Measurements from ENCODE around the gene EAPP.

EAPP gene

DNA sequence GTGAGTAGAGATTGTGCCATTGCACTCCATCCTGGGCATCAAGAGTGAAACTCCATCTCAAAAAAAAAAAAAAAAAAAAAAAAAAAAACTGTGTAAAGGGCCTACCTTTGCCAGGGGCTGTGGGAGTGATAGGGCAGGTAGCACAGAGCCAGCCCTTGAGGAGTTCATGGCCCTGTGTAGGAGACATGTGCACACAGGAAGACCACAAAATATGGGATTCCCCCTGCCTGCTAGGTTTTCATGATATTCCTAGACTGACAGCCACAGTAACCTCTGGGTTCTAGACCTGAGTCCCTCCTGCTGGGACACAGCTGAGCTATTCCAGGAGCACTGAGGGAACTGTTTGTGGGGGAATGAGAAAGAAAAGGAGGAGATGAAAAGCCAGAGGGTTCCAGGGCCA is 69.2 kb downstream of the EAPP start:
- TF ChIP-seq, protein P1, sequence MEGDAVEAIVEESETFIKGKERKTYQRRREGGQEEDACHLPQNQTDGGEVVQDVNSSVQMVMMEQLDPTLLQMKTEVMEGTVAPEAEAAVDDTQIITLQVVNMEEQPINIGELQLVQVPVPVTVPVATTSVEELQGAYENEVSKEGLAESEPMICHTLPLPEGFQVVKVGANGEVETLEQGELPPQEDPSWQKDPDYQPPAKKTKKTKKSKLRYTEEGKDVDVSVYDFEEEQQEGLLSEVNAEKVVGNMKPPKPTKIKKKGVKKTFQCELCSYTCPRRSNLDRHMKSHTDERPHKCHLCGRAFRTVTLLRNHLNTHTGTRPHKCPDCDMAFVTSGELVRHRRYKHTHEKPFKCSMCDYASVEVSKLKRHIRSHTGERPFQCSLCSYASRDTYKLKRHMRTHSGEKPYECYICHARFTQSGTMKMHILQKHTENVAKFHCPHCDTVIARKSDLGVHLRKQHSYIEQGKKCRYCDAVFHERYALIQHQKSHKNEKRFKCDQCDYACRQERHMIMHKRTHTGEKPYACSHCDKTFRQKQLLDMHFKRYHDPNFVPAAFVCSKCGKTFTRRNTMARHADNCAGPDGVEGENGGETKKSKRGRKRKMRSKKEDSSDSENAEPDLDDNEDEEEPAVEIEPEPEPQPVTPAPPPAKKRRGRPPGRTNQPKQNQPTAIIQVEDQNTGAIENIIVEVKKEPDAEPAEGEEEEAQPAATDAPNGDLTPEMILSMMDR (conservative IDR thresholded peaks at IDR 0.05; ENCODE audit: low read depth) = no peak
- H3K27ac ChIP-seq = no peak overlapping the region
- ChIA-PET CTCF (interaction anchor here (0.6 kb wide), 1 partner anchor 27 kb away, joined by 10 read pairs; no protein-coding TSS in a partner anchor), POLR2A (ENCODE audit: low non-redundant PET) (no interaction called here)
- DNase-seq (ENCODE audit: low spot score) = no peak

DNA sequence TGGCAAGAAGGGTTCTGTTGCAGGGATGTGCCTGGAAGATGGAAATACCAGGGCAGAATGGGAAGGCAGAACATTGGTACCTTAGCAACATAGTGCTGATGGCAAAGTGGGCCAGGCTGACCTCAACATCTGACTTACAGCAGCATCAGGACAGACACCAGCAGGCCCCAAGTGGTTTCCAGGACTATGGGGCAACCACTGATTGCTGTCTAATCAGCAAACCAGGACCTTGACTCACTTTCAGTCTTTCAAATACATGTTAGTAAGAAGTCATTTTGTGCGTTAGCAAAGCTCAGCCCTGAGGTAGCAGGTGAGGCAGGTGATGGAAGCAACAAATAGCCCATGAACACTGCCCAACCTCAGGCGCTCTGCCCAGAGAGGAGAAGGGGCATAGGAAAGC is 72.8 kb downstream of the EAPP start:
- TF ChIP-seq, protein P1 (conservative IDR thresholded peaks at IDR 0.05; ENCODE audit: low read depth) = no peak
- DNase-seq (ENCODE audit: low spot score) = no peak
- CTCF ChIA-PET = no interaction called here
- no peak overlapping the region for H3K27ac ChIP-seq
- POLR2A ChIA-PET (ENCODE audit: low non-redundant PET) = no interaction called here
